Kidney capillary endothelial cell (primary cell): ENCODE data around the gene TMEM161A.
"Not testable (repeated sequence)": the region's sequence is repeated elsewhere in the genome, so short reads cannot be mapped to it uniquely, and the experiment has no call there.

Experiments used
- DNase-seq: peaks from one replicate; pipeline ENCODE4 v3.0.0-alpha.2; 2018; ENCODE audit warnings: low spot score

Gene TMEM161A

GRCh38 chr19:19121371-19121770, 16.9 kb downstream of the TMEM161A start:
- no peak for DNase-seq

- DNase-seq = peak; percentile 16
Measured at GRCh38 chr19:19120308-19121231, 17.7 kb downstream of the TMEM161A start.

GRCh38 chr19:19119325-19120237, 18.7 kb downstream of the TMEM161A start:
- no peak for DNase-seq

GRCh38 chr19:19115954-19116353, 22.3 kb downstream of the TMEM161A start:
- DNase-seq = peak; percentile 21

- no peak for DNase-seq
Measured at GRCh38 chr19:19113040-19113626, 25.1 kb downstream of the TMEM161A start.

- DNase-seq = no peak
Measured at GRCh38 chr19:19111967-19112580, 26.2 kb downstream of the TMEM161A start.

GRCh38 chr19:19111136-19111835, 27.0 kb downstream of the TMEM161A start:
- DNase-seq = no peak

- DNase-seq = no peak
Measured at GRCh38 chr19:19110410-19111135, 27.7 kb downstream of the TMEM161A start.

GRCh38 chr19:19109601-19110000, 28.7 kb downstream of the TMEM161A start:
- DNase-seq = no peak

- DNase-seq = no peak
Measured at GRCh38 chr19:19107654-19108053, 30.6 kb downstream of the TMEM161A start.

- DNase-seq = not testable (repeated sequence)
Measured at GRCh38 chr19:19106938-19107337, 31.3 kb downstream of the TMEM161A start.

GRCh38 chr19:19106056-19106551, 32.2 kb downstream of the TMEM161A start:
- DNase-seq = no peak

GRCh38 chr19:19105365-19106055, 32.8 kb downstream of the TMEM161A start:
- peak; percentile 23 for DNase-seq

- no peak for DNase-seq
Measured at GRCh38 chr19:19103167-19103566, 35.1 kb downstream of the TMEM161A start.

GRCh38 chr19:19102566-19102965, 35.7 kb downstream of the TMEM161A start:
- not testable (repeated sequence) for DNase-seq

- no peak for DNase-seq
Measured at GRCh38 chr19:19101540-19101939, 36.7 kb downstream of the TMEM161A start.

GRCh38 chr19:19098703-19099632, 39.3 kb downstream of the TMEM161A start:
- no peak for DNase-seq

- DNase-seq = no peak
Measured at GRCh38 chr19:19098084-19098702, 40.1 kb downstream of the TMEM161A start.
